Lower lobe of right lung (tissue), 2 donors: Measurements from ENCODE around the gene BOC. TPM values are rescaled to one million over a fixed set of nuclear protein-coding genes. Genes with fewer than 3 reads are reported as not detected.

Experiments used
- ATAC-seq, 2 donors: fragments of 200-7000 bp; cut with Tn5 transposase; one replicate each; pipeline ENCODE4 v1.9.1; 2020 to 2022; ENCODE audit warnings: mild to moderate bottlenecking in 2 of 2, moderate library complexity in 2 of 2
- DNase-seq: peaks from one replicate; pipeline ENCODE4 v3.0.0-alpha.2; 2020
- H3K27ac ChIP-seq: fragments of 200-600 bp; one replicate; pipeline ENCODE4 v1.8.0; 2022
- H3K27me3 ChIP-seq: fragments of 200-600 bp; one replicate; pipeline ENCODE4 v1.8.0; 2022; ENCODE audit warnings: low read depth
- H3K36me3 ChIP-seq: fragments of 200-600 bp; one replicate; pipeline ENCODE4 v1.8.0; 2022; ENCODE audit warnings: mild to moderate bottlenecking
- H3K4me1 ChIP-seq: fragments of 200-600 bp; one replicate; pipeline ENCODE4 v1.8.0; 2022
- H3K4me3 ChIP-seq: fragments of 200-600 bp; one replicate; pipeline ENCODE4 v1.8.0; 2022; ENCODE audit warnings: mild to moderate bottlenecking
- H3K9me3 ChIP-seq: fragments of 200-600 bp; one replicate; pipeline ENCODE4 v1.8.0; 2022
- CTCF ChIP-seq: fragments of 200-600 bp; IDR thresholded peaks from one replicate; pipeline ENCODE4 v1.8.0; 2022; ENCODE audit warnings: antibody characterized with exemption, mild to moderate bottlenecking
- intact Hi-C: fragments of 100-400 bp; cut with DNase I; formaldehyde crosslinking; loops from one replicate; pipeline ENCODE4 v1.11.0; 2022
- long read RNA-seq: library from polyadenylated mRNA; unstranded; transcript quantifications from one replicate; pipeline ENCODE4 v2.0.0, GENCODE V29; 2021
- total RNA-seq: library from RNA; stranded (reverse); fragmentation: NEBNext Ultra II Directional; extraction: Animal tissue kit (Norgen Biotek cat#: 25700); gene quantifications from one replicate; pipeline ENCODE4 v1.2.1, GENCODE V29; 2021
- donor health status: DM: no; HTN: yes; CAD: no; lungs with severe emphysema.

Gene BOC
- 10.1 TPM for total RNA-seq
- long read RNA-seq, full-length matches to known transcripts, result 2 of 15 reads
- long read RNA-seq, partial matches to known transcripts, result 9 of 15 reads
- long read RNA-seq, other reads (novel, unspliced or antisense), result 4 of 15 reads

GRCh38 chr3:113211330-113212149, at the start of gene BOC:
TSS of gene BOC (plus strand) at chr3:113211557. CDS start at chr3:113249803, 38,246 bp downstream.
- H3K4me1 ChIP-seq, result peaks cover 5% of the 10 kb centered on the region
- ATAC-seq (peak; percentile 66 to 83), DNase-seq (peak; percentile 47)
- no peaks in the 10 kb centered on the region for H3K36me3 ChIP-seq
- no peak for TF ChIP-seq CTCF
- peaks cover 18% of the 10 kb centered on the region for H3K27me3 ChIP-seq
- intact Hi-C loops, result no loop called here
- peak within 1 kb of the TSS; percentile 68 for H3K27ac ChIP-seq
- H3K4me3 ChIP-seq, result peak within 1 kb of the TSS; percentile 64
- H3K9me3 ChIP-seq, result no peaks in the 10 kb centered on the region

GRCh38 chr3:113161661-113162060, 49.7 kb upstream of the BOC start:
- Histone ChIP-seq H3K27ac (no peak overlapping the region), H3K36me3 (no peaks in the 10 kb centered on the region), H3K9me3 (no peaks in the 10 kb centered on the region), H3K4me3 (no peak overlapping the region), H3K4me1 (no peaks in the 10 kb centered on the region), H3K27me3 (no peaks in the 10 kb centered on the region)
- intact Hi-C loops, result no loop called here
- ATAC-seq, result no peak
- TF ChIP-seq CTCF, result no peak
- DNase-seq, result no peak

GRCh38 chr3:113163152-113163551, 48.2 kb upstream of the BOC start:
- Histone ChIP-seq H3K27me3 (no peaks in the 10 kb centered on the region), H3K4me1 (no peaks in the 10 kb centered on the region), H3K9me3 (no peaks in the 10 kb centered on the region), H3K4me3 (no peak overlapping the region), H3K36me3 (no peaks in the 10 kb centered on the region), H3K27ac (no peak overlapping the region)
- no peak for ATAC-seq
- no peak for TF ChIP-seq CTCF
- intact Hi-C loops, result no loop called here
- no peak for DNase-seq

GRCh38 chr3:113165841-113166240, 45.5 kb upstream of the BOC start:
- H3K4me1 ChIP-seq, result no peaks in the 10 kb centered on the region
- intact Hi-C loops, result no loop called here
- H3K27me3 ChIP-seq, result no peaks in the 10 kb centered on the region
- no peak overlapping the region for H3K4me3 ChIP-seq
- no peak overlapping the region for H3K27ac ChIP-seq
- no peaks in the 10 kb centered on the region for H3K9me3 ChIP-seq
- no peak for TF ChIP-seq CTCF
- ATAC-seq (no peak), DNase-seq (no peak)
- no peaks in the 10 kb centered on the region for H3K36me3 ChIP-seq

DNA sequence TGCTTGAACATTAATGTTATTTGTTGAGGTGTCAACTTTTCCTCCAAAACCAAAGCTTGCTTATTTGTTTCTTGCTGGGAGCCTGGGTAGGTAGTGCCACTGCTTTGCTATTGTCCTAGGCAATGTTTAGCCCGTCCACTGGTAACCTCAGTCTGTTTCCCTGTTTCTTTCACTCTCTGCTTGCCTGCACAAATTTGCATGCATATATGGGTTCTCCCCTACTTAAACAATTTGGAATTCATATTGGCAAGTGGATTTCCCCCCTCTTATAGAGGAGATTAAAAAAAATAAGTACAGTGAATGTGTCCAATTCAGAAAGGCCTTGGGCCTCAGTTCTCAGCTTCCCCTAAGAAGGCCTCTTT, 45.0 kb upstream of the BOC start:
- no peaks in the 10 kb centered on the region for H3K4me1 ChIP-seq
- intact Hi-C loops, result no loop called here
- no peaks in the 10 kb centered on the region for H3K9me3 ChIP-seq
- H3K4me3 ChIP-seq, result no peak overlapping the region
- no peak for TF ChIP-seq CTCF
- ATAC-seq, result no peak
- no peaks in the 10 kb centered on the region for H3K27me3 ChIP-seq
- H3K27ac ChIP-seq, result peak overlapping the region; percentile 19
- H3K36me3 ChIP-seq, result no peaks in the 10 kb centered on the region
- no peak for DNase-seq
